GM19193 (cell line): ENCODE results near the gene SOCS7.

Source experiments
- POLR2A ChIP-seq: IDR thresholded peaks from 4 replicates; pipeline ENCODE4 v1.6.1; 2011; ENCODE audit not compliant: insufficient read depth, insufficient read length; ENCODE audit errors: extremely low read depth

The SOCS7 gene

GRCh38 chr17:38352245-38353085 lies 821 bp downstream of the SOCS7 start:
- no peak for TF ChIP-seq POLR2A

GRCh38 chr17:38353086-38353604 lies 1.5 kb downstream of the SOCS7 start:
- TF ChIP-seq POLR2A = no peak

GRCh38 chr17:38353668-38354067 lies 2.0 kb downstream of the SOCS7 start:
- TF ChIP-seq POLR2A = no peak

GRCh38 chr17:38354466-38354865 lies 2.8 kb downstream of the SOCS7 start:
- TF ChIP-seq POLR2A = no peak

GRCh38 chr17:38355251-38355650 lies 3.6 kb downstream of the SOCS7 start:
- TF ChIP-seq POLR2A = no peak

GRCh38 chr17:38357486-38358123 lies 6.0 kb downstream of the SOCS7 start:
- no peak for TF ChIP-seq POLR2A

- no peak for TF ChIP-seq POLR2A
These were observed 7.2 kb downstream of the SOCS7 start for GRCh38 chr17:38358586-38359513.

GRCh38 chr17:38361694-38362465 lies 10.2 kb downstream of the SOCS7 start:
- TF ChIP-seq POLR2A = no peak

GRCh38 chr17:38363016-38363415 lies 11.4 kb downstream of the SOCS7 start:
- TF ChIP-seq POLR2A = no peak

GRCh38 chr17:38364741-38365140 lies 13.1 kb downstream of the SOCS7 start:
- TF ChIP-seq POLR2A = no peak

GRCh38 chr17:38369124-38369886 lies 17.7 kb downstream of the SOCS7 start:
- TF ChIP-seq POLR2A = no peak

- TF ChIP-seq POLR2A = no peak
These were observed 27.8 kb downstream of the SOCS7 start for GRCh38 chr17:38379448-38379847.

- TF ChIP-seq POLR2A = no peak
These were observed 43.4 kb downstream of the SOCS7 start for GRCh38 chr17:38395090-38395489.
